C4-2B (cell line): ENCODE data around the gene MED16.

Experiments
- ZFX ChIP-seq: fragments of 450-650 bp; IDR thresholded peaks from 2 replicates; pipeline ENCODE4 v1.6.1; 2017
- TF ChIP-seq, protein P1 (sequence below): fragments of 450-650 bp; conservative IDR thresholded peaks from 2 replicates; pipeline ENCODE4 v1.5.1; 2017; ENCODE audit warnings: mild to moderate bottlenecking

DNA sequence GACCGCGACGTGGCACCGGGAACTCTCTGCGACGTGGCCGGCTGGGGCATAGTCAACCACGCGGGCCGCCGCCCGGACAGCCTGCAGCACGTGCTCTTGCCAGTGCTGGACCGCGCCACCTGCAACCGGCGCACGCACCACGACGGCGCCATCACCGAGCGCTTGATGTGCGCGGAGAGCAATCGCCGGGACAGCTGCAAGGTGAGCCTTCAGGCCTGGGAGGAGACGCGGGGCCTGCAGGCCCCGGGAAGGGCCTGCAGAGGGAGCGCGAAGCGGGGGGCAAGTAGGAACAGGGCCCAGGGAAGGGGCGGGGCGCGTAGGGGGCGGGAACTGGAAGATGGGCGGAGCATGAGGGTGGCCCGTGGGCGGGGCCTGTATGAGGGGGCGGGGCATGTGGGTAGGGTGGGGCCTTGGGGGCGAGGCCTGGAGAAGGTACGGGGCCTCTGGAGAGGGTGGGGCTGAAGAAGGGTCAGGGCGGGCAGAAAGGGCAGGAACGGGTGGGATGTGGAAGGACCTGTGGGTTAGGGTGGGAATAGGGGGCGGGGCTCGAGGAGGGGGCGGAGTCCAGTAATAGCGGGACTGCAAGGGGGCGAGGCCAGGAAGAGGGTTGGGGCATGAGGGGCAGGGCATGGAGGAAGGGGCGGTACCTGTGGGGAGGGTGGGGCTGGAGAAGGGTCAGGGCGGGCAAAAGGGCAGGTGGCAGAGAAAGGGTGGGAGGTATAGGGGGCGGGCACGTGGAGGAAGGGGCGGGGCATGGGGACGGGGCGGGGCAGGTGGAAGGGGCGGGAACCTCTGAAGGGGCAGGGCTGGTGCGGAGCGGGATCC lies 31.0 kb downstream of the MED16 start:
- TF ChIP-seq, protein P1, sequence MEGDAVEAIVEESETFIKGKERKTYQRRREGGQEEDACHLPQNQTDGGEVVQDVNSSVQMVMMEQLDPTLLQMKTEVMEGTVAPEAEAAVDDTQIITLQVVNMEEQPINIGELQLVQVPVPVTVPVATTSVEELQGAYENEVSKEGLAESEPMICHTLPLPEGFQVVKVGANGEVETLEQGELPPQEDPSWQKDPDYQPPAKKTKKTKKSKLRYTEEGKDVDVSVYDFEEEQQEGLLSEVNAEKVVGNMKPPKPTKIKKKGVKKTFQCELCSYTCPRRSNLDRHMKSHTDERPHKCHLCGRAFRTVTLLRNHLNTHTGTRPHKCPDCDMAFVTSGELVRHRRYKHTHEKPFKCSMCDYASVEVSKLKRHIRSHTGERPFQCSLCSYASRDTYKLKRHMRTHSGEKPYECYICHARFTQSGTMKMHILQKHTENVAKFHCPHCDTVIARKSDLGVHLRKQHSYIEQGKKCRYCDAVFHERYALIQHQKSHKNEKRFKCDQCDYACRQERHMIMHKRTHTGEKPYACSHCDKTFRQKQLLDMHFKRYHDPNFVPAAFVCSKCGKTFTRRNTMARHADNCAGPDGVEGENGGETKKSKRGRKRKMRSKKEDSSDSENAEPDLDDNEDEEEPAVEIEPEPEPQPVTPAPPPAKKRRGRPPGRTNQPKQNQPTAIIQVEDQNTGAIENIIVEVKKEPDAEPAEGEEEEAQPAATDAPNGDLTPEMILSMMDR, result no peak
- no peak for TF ChIP-seq ZFX
